Right lobe of liver (tissue), 4 donors: ENCODE measurements around the gene PRR3.

ENCODE experiments used
- POLR2A ChIP-seq: fragments of 450-650 bp; IDR thresholded peaks from one replicate; pipeline ENCODE4 v1.6.1; 2017; ENCODE audit warnings: antibody characterized with exemption, mild to moderate bottlenecking
- TF ChIP-seq, protein P1 (sequence below), 4 donors: fragments of 200-600 bp in 3 of 4; fragments of 450-650 bp in 1 of 4; IDR thresholded peaks; one replicate each; pipeline versions ENCODE4 v1.5.1 to v1.8.0; 2016 to 2022; ENCODE audit warnings: antibody characterized with exemption in 4 of 4, mild to moderate bottlenecking in 2 of 4
- donor health status: DM: no; HTN: no; CAD: no.
- donor health status: DM: no; HTN: no; CAD: no.
- donor health status: DM: no; HTN: yes; CAD: no.

DNA sequence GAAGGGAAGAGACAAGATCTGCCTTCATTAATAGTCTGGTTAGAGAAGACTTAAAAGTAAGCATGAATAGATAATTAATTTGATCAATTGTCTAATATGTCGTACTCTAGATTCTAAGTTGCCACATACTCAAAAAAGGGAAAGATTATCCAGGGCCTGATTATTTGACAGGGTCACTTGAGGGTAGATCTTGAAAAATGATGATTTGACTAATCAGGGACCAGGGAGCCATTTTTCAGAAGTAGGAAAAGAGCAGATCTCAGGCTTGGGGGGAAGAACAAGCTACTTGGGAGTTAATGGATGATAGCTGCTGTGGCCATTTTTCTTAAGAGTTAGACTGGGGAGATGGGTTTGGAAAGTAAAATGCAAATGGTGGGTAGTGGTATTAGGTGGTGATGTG lies 35.2 kb downstream of the PRR3 start:
- TF ChIP-seq, protein P1, sequence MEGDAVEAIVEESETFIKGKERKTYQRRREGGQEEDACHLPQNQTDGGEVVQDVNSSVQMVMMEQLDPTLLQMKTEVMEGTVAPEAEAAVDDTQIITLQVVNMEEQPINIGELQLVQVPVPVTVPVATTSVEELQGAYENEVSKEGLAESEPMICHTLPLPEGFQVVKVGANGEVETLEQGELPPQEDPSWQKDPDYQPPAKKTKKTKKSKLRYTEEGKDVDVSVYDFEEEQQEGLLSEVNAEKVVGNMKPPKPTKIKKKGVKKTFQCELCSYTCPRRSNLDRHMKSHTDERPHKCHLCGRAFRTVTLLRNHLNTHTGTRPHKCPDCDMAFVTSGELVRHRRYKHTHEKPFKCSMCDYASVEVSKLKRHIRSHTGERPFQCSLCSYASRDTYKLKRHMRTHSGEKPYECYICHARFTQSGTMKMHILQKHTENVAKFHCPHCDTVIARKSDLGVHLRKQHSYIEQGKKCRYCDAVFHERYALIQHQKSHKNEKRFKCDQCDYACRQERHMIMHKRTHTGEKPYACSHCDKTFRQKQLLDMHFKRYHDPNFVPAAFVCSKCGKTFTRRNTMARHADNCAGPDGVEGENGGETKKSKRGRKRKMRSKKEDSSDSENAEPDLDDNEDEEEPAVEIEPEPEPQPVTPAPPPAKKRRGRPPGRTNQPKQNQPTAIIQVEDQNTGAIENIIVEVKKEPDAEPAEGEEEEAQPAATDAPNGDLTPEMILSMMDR (IDR thresholded peaks at IDR 0.05), result no peak
- no peak for TF ChIP-seq POLR2A
